Type B pancreatic cell (in vitro differentiated cells): Measurements from ENCODE around the gene RAB38. TPM values are rescaled to one million over a fixed set of nuclear protein-coding genes. Genes with fewer than 3 reads are reported as not detected.

Source experiments
- DNase-seq: peaks from one replicate; pipeline ENCODE4 v3.0.0; 2021; ENCODE audit warnings: mixed read lengths; ENCODE audit not compliant: unreplicated experiment; ENCODE audit errors: extremely low spot score
- H3K27ac Mint-ChIP-seq: 2 replicates; pipeline ENCODE4 v1.8.0; 2021; ENCODE audit warnings: mild to moderate bottlenecking, mixed read lengths
- H3K27me3 Mint-ChIP-seq: 2 replicates; pipeline ENCODE4 v1.8.0; 2021; ENCODE audit warnings: mixed read lengths
- H3K36me3 Mint-ChIP-seq: 2 replicates; pipeline ENCODE4 v1.8.0; 2021; ENCODE audit warnings: mixed read lengths
- H3K4me1 Mint-ChIP-seq: one replicate; pipeline ENCODE4 v1.8.0; 2021; ENCODE audit warnings: mixed read lengths; ENCODE audit not compliant: unreplicated experiment
- H3K4me3 Mint-ChIP-seq: 2 replicates; pipeline ENCODE4 v1.8.0; 2021; ENCODE audit warnings: mild to moderate bottlenecking, mixed read lengths
- H3K9me3 Mint-ChIP-seq: 2 replicates; pipeline ENCODE4 v1.8.0; 2021; ENCODE audit warnings: mixed read lengths
- CTCF ChIP-seq: fragments of 200-600 bp; sonication (generic); conservative IDR thresholded peaks from 2 replicates; pipeline ENCODE4 v1.5.0; 2021; ENCODE audit warnings: antibody characterized with exemption, mild to moderate bottlenecking
- total RNA-seq: library from RNA; stranded (reverse); gene quantifications from 2 replicates; pipeline ENCODE4 v1.2.1, GENCODE V29; 2021; ENCODE audit warnings: low replicate concordance

RAB38 gene
- total RNA-seq, 1 donor from 2014 or later = 16.8 TPM

DNA sequence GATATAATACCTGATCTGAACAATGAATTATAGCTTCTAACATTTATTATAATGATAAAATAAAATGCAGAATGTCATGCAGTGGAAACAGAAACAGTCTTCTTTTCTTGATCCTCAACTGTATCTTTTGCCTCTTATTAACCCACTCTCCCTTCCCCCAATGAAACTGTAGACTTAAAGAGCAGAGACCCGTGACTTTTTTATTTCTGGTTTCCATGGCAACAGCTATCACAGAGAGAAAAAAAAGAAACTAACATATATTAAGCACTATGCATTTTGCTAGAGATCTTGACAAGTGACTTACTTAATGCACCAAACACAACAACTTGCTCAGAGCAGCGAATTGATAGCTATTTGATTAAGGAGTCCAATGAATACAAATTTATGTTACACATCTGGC lies 69.3 kb downstream of the RAB38 start:
- H3K27ac Mint-ChIP-seq = no peak overlapping the region
- H3K4me3 Mint-ChIP-seq = no peak overlapping the region
- no peak for TF ChIP-seq CTCF
- peaks cover 16% of the 10 kb centered on the region for H3K36me3 Mint-ChIP-seq
- DNase-seq = no peak
- H3K27me3 Mint-ChIP-seq = no peaks in the 10 kb centered on the region
- peaks cover 4% of the 10 kb centered on the region for H3K9me3 Mint-ChIP-seq
- H3K4me1 Mint-ChIP-seq = peaks cover 4% of the 10 kb centered on the region

DNA sequence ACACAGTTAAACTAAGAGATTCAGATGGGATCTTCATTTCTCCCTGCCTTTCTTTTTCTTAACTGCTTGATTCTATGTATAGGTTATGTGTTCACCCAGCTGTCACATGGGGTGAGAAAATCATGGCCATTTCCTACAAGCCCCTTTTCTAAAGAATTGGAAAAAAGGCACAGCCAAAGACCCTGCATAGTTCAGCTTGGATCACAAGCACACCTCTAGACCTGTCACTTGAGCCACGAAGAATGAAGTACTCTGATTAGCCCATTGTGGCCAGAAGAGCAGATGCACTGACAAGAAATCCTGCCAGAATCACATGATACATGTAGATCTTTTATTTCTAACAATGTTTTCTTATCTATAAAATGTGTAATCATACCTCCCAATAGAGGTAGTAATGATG lies 69.7 kb downstream of the RAB38 start:
- peaks cover 4% of the 10 kb centered on the region for H3K9me3 Mint-ChIP-seq
- H3K27me3 Mint-ChIP-seq = no peaks in the 10 kb centered on the region
- peaks cover 4% of the 10 kb centered on the region for H3K4me1 Mint-ChIP-seq
- DNase-seq = no peak
- peaks cover 15% of the 10 kb centered on the region for H3K36me3 Mint-ChIP-seq
- no peak overlapping the region for H3K4me3 Mint-ChIP-seq
- no peak for TF ChIP-seq CTCF
- no peak overlapping the region for H3K27ac Mint-ChIP-seq

DNA sequence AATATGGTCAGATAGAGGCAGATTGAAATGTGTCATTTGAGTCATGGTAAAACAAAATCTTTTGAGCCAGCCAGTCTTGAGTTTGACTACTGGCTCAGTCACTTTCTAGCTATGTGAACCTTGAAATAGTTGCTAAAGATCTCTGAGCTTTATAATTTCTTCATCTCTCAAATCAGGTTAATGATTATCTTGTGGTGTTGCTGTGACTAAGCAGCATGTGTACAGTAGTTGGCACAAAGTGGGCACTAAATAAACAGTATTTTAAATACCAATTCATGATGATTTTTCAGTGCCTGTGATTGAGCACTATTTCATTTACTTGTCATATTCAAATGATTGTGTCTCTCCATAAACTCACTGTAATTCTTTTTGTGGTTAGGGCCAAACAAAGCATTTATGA lies 70.8 kb downstream of the RAB38 start:
- peaks cover 12% of the 10 kb centered on the region for H3K36me3 Mint-ChIP-seq
- H3K27me3 Mint-ChIP-seq = no peaks in the 10 kb centered on the region
- H3K4me3 Mint-ChIP-seq = no peak overlapping the region
- H3K9me3 Mint-ChIP-seq = peaks cover 4% of the 10 kb centered on the region
- DNase-seq = no peak
- peaks cover 4% of the 10 kb centered on the region for H3K4me1 Mint-ChIP-seq
- no peak for TF ChIP-seq CTCF
- H3K27ac Mint-ChIP-seq = no peak overlapping the region

GRCh38 chr11:88103337-88104206 lies 71.7 kb downstream of the RAB38 start:
- H3K4me3 Mint-ChIP-seq = no peak overlapping the region
- H3K9me3 Mint-ChIP-seq = peaks cover 4% of the 10 kb centered on the region
- no peaks in the 10 kb centered on the region for H3K27me3 Mint-ChIP-seq
- H3K4me1 Mint-ChIP-seq = peaks cover 4% of the 10 kb centered on the region
- peak; percentile 67 for TF ChIP-seq CTCF
- H3K27ac Mint-ChIP-seq = no peak overlapping the region
- H3K36me3 Mint-ChIP-seq = peaks cover 8% of the 10 kb centered on the region
- DNase-seq = no peak

GRCh38 chr11:88102598-88102934 lies 72.7 kb downstream of the RAB38 start:
- no peak for DNase-seq
- Mint-ChIP-seq H3K36me3 (no peaks in the 10 kb centered on the region), H3K4me3 (no peak overlapping the region), H3K27me3 (no peaks in the 10 kb centered on the region), H3K27ac (no peak overlapping the region), H3K4me1 (peaks cover 4% of the 10 kb centered on the region), H3K9me3 (no peaks in the 10 kb centered on the region)
- no peak for TF ChIP-seq CTCF
